ENCODE measurements around the gene BACH2.
"Not testable (repeated sequence)": the region's sequence is repeated elsewhere in the genome, so short reads cannot be mapped to it uniquely, and the experiment has no call there.

Gene BACH2

GRCh38 chr6:90053614-90054013 lies 243.0 kb downstream of the BACH2 start:
- DNase-seq = no peak

GRCh38 chr6:90049295-90049694 lies 247.3 kb downstream of the BACH2 start:
- no peak for DNase-seq

- DNase-seq = no peak
Observed at GRCh38 chr6:90048206-90048967, 248.3 kb downstream of the BACH2 start.

GRCh38 chr6:90045535-90045934 lies 251.1 kb downstream of the BACH2 start:
- no peak for DNase-seq

- no peak for DNase-seq
Observed at GRCh38 chr6:90044833-90045381, 251.7 kb downstream of the BACH2 start.

GRCh38 chr6:90044182-90044832 lies 252.3 kb downstream of the BACH2 start:
- DNase-seq = no peak

- DNase-seq = no peak
Observed at GRCh38 chr6:90040931-90041330, 255.7 kb downstream of the BACH2 start.

GRCh38 chr6:90039911-90040310 lies 256.7 kb downstream of the BACH2 start:
- DNase-seq = no peak

GRCh38 chr6:90038961-90039653 lies 257.5 kb downstream of the BACH2 start:
- DNase-seq = no peak

- DNase-seq = no peak
Observed at GRCh38 chr6:90036963-90037362, 259.7 kb downstream of the BACH2 start.

- DNase-seq = no peak
Observed at GRCh38 chr6:90035047-90035723, 261.5 kb downstream of the BACH2 start.

- DNase-seq = no peak
Observed at GRCh38 chr6:90033746-90034271, 262.8 kb downstream of the BACH2 start.

GRCh38 chr6:90032489-90033212 lies 264.0 kb downstream of the BACH2 start:
- not testable (repeated sequence) for DNase-seq

GRCh38 chr6:90028995-90029635 lies 267.5 kb downstream of the BACH2 start:
- DNase-seq = no peak

- DNase-seq = no peak
Observed at GRCh38 chr6:90028066-90028778, 268.4 kb downstream of the BACH2 start.

- no peak for DNase-seq
Observed at GRCh38 chr6:90026216-90026615, 270.4 kb downstream of the BACH2 start.

GRCh38 chr6:90025523-90026061 lies 271.1 kb downstream of the BACH2 start:
- DNase-seq = no peak

- no peak for DNase-seq
Observed at GRCh38 chr6:90024633-90025032, 272.0 kb downstream of the BACH2 start.

- DNase-seq = no peak
Observed at GRCh38 chr6:90021711-90022110, 274.9 kb downstream of the BACH2 start.

- DNase-seq = no peak
Observed at GRCh38 chr6:90020746-90021145, 275.9 kb downstream of the BACH2 start.

- no peak for DNase-seq
Observed at GRCh38 chr6:90019216-90019615, 277.4 kb downstream of the BACH2 start.

All from GF-D8 (cell line).